ENCODE results near the gene CCDC78. TPM values are rescaled to one million over a fixed set of nuclear protein-coding genes. Genes with fewer than 3 reads are reported as not detected.
A peak's percentile ranks its signal among the peaks of the same experiment; 100 is the strongest.

CCDC78 gene
- total and polyA plus RNA-seq, 2 donors (not counting 3 experiments of a cell fraction or from before 2014, with no cell fraction given) = 0.50 to 1.3 TPM

GRCh38 chr16:739560-740458, 13.6 kb upstream of the CCDC78 start:
- Histone ChIP-seq H3K9me3 (replicated peaks; ENCODE audit: control insufficient read depth, insufficient read depth, low read length) (no peaks in the 10 kb centered on the region), H4K20me1 (replicated peaks; ENCODE audit: control insufficient read depth, extremely low read depth, insufficient read depth, low read length) (no peaks in the 10 kb centered on the region), H3K4me2 (ENCODE audit: insufficient read depth, low read length) (peak overlapping the region; percentile 61), H3K27ac (ENCODE audit: insufficient read depth, low read depth, low read length) (no peak overlapping the region), H3K36me3 (ENCODE audit: control insufficient read depth in 2 of 2, extremely low read depth in 1 of 2, insufficient read depth in 2 of 2, low read length in 2 of 2) (peaks cover 3 to 23% of the 10 kb centered on the region in 2 experiments), H2AFZ (ENCODE audit: low read depth, low read length) (peak overlapping the region; percentile 78), H3K4me1 (ENCODE audit: control insufficient read depth, extremely low read depth, insufficient read depth, low read length) (peaks cover 10% of the 10 kb centered on the region), H3K9ac (replicated peaks; ENCODE audit: extremely low read depth, insufficient read depth, low read length) (peak overlapping the region; percentile 76), H3K9me1 (replicated peaks; ENCODE audit: control insufficient read depth, extremely low read depth, insufficient read depth, low read length) (no peaks in the 10 kb centered on the region), H3K4me3 (replicated peaks in 1 of 3; ENCODE audit: insufficient read depth in 1 of 3, low read depth in 1 of 3, low read length in 3 of 3) (peak overlapping the region; percentile 48 to 82 (median 70)), H3K79me2 (ENCODE audit: control insufficient read depth, insufficient read depth, low read length) (peaks cover 6% of the 10 kb centered on the region), H3K27me3 (ENCODE audit: control insufficient read depth in 2 of 2, insufficient read depth in 2 of 2, low read length in 2 of 2) (no peaks in the 10 kb centered on the region)
- POLR2A ChIA-PET = no interaction called here
- FAIRE-seq (no peak), DNase-seq (ENCODE audit: low read depth, low spot score) (no peak)
- intact Hi-C loops (cut with micrococcal nuclease) (loop anchor here (5.0 kb wide), 1 partner anchor 47 kb away; the partner anchor contains the start of genes CHTF18 and RPUSD1), dilution Hi-C loops (cut with MboI; ENCODE audit: extremely low pct_ligation_motif_present, low sequenced_read_pairs) (no loop called here)
- BruUV-seq (replicated peaks) = no TSS peak
- CTCF ChIA-PET = interaction anchor here (0.8 to 1.5 kb wide), 4 partner anchors 14 to 49 kb away, joined by 3 to 7 read pairs (median 6); partner anchors contain the start of genes CCDC78, CHTF18, METRN and RPUSD1
- TF ChIP-seq EZH2 (IDR thresholded peaks at IDR 0.05; ENCODE audit: borderline replicate concordance, low read depth, low read length, severe bottlenecking) (no peak), POLR2A (IDR thresholded peaks at IDR 0.05; ENCODE audit: low read depth, low read length) (no peak), GATA2 (IDR thresholded peaks at IDR 0.05; ENCODE audit: insufficient read depth, insufficient read length, low read depth, low read length) (no peak), FOS (IDR thresholded peaks at IDR 0.05; ENCODE audit: borderline replicate concordance, insufficient read depth, low read length) (no peak), MAX (IDR thresholded peaks at IDR 0.05; ENCODE audit: insufficient read depth, insufficient read length) (no peak), CTCF (IDR thresholded peaks at IDR 0.05; ENCODE audit: extremely low read depth in 1 of 2, insufficient read depth in 1 of 2, low read depth in 1 of 2, low read length in 2 of 2) (no peak), POLR2AphosphoS5 (IDR thresholded peaks at IDR 0.05; ENCODE audit: insufficient read depth, low read depth, low read length) (no peak), JUN (IDR thresholded peaks at IDR 0.05; ENCODE audit: borderline replicate concordance, insufficient read depth, insufficient read length, low read depth) (no peak), MYC (IDR thresholded peaks at IDR 0.05; ENCODE audit: low read depth, low read length) (no peak)
